GM18505 (cell line): ENCODE measurements around the gene FASTK.

Experiments
- ATAC-seq: cut with Tn5 transposase; IDR thresholded peaks from one replicate; pipeline ENCODE4 v1.9.1; 2021; ENCODE audit not compliant: unreplicated experiment
- POLR2A ChIP-seq: IDR thresholded peaks from 4 replicates; pipeline ENCODE4 v1.6.1; 2011; ENCODE audit warnings: borderline replicate concordance; ENCODE audit not compliant: insufficient read depth, insufficient read length; ENCODE audit errors: extremely low read depth

The FASTK gene

DNA sequence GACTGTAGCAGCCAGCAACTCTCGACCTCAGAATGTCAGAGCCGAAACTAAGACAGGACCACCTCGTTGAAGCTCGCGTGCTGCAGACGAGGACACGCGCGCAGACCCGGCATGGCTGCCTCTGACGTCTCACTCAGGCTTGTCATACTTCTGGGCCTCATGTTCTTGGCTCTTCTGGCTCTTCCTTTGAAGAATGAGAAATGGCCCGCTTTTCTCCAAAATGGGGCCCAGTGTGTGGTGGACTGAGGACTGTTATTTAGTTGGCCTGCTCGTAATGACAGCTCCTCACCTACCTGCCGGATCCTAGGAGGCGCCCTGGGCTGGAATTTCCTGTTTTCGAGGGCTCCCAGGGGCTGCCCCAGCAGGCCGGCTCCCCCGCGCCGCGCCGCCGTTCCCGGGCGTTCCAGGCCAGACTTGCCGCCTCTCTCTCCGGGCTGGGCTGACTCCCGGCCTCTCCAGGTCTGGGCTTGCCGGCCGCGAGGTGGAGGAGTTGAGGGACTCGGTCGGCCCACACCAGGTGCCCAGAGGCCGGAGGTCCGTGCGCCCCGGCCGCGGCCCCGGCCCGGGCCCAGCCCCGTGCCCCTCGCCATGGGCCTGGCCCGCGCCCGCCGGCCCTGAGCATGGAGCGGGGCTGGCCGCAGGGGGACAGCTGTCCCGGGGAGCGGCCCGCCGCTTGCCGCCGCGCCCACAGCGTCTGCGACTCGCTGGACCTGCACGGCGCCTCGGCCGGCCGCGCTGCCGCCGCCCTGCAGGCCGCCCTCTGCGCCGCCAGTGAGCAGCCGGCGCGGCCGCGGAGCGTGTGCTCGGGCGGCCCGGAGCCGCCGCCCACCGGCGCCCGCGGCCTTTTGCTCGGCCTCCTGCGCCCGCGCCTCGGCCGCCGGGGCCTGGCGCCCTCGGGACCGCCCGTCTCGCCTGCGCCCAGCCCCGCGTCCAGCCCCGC lies 33.8 kb upstream of the FASTK start:
- TF ChIP-seq POLR2A = no peak
- no peak for ATAC-seq

- no peak for ATAC-seq
- TF ChIP-seq POLR2A = no peak
These were observed 32.9 kb upstream of the FASTK start for GRCh38 chr7:151113344-151114150.

DNA sequence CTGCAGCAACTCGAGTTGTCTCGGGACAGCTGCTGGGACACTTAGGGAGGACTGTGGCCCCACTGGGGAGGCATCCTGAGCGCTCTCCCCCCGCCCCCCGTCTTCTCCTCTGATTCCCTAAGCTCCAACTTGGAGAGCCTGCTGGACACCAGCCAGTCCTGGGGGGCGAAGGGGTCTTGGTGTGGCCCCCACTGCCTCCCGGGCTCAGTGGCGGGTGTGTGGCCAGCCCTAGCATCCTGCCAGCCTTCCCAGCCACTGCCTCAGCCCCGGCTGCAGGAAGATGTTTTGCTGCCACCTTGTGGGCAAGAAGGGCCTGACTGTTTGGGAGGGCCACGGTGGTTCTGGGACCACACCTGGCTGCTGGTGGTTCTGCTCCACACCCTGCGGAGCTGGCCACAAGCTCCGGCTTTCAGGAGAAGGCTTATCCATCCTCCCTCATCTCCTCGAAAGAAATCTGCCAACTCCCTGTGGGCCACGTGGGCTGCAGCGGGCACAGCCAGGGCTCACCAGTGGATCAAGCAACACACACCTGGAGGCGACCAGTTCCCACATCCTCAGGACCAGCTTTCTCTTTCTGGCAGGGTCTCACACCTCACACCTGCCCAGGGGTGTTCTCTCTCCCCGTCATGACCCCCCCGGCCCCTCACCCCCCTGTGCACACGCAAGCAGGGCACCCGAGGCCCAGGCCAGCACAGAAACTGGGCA lies 30.5 kb upstream of the FASTK start:
- no peak for TF ChIP-seq POLR2A
- ATAC-seq = no peak

DNA sequence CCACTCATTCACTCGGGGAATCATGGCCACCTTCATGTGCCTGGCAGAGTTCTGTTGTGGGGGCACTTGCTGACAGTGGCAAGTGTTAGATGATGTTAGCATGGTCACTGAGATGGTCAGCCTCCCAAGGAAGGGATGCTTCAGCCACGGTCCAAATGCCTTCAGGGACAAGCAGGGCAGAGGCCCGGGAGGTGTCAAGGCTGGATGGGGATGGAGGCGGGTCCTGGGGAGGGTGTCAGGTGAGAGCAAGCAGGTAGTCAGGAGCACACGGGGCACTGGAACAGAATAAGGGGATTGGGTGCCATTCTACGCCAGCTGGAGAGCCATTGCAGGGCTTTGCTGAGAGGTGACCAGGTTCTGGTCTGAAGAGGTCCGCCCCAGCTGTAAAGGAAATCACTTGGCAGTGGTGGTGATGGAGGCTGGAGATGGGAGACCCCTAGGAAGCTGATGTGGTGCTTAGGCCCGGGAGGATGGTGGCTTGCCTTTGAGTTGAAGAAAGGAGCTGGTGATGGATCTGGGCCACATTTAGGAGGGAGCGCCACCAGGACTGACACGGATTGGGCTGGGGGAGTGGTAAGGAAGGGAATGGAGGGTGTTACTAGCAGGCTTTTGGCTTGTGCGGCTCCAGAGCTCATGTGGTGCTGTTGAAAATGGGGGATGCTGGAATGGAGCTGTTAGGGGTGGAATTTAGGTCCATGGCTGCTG lies 29.8 kb upstream of the FASTK start:
- ATAC-seq = no peak
- no peak for TF ChIP-seq POLR2A

DNA sequence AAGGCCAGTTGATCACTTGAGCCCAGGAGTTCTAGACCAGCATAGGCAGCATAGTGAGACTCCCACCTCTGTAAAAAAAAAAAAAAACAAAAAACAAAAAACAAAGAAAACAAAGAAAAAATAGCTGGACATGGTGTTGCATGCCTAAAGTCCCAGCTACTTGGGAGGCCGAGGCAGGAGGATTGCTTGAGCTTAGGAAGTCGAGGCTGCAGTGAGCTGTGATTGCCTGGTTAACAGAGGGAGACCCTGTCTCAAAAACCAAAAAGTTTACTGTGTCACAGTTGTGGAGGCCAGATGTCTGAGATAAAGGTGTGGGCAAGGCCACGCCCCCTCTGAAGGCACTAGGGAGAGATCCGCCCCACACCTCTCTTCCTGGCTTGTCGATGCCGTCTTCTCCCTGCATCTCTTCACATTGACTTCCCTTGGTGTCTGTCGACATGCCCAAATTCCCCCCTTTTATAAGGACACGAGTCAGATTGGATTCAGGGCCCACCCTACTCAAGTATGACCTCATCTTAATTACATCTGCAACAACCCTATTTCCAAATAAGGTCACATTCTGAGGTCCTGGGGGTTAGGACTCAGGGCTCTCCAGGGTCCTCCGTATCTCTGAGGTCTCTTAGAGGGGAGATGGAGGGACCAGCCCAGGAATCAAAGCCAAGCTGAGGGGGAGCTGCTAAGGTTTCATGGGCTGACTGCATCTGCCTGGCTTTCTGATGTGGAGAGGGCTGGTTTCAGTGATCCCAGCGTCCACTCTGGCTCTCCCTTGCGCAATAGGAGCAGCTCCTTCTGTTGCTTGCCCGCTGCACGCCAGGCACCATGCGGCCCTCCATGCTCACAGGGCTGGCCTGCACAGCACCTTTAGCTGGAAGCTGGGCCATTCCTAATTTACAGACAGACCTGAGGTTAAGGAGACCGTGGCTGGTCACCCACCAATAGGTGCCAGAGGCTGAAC lies 28.8 kb upstream of the FASTK start:
- TF ChIP-seq POLR2A = no peak
- no peak for ATAC-seq

GRCh38 chr7:151107882-151108281 lies 27.3 kb upstream of the FASTK start:
- TF ChIP-seq POLR2A = no peak
- no peak for ATAC-seq

DNA sequence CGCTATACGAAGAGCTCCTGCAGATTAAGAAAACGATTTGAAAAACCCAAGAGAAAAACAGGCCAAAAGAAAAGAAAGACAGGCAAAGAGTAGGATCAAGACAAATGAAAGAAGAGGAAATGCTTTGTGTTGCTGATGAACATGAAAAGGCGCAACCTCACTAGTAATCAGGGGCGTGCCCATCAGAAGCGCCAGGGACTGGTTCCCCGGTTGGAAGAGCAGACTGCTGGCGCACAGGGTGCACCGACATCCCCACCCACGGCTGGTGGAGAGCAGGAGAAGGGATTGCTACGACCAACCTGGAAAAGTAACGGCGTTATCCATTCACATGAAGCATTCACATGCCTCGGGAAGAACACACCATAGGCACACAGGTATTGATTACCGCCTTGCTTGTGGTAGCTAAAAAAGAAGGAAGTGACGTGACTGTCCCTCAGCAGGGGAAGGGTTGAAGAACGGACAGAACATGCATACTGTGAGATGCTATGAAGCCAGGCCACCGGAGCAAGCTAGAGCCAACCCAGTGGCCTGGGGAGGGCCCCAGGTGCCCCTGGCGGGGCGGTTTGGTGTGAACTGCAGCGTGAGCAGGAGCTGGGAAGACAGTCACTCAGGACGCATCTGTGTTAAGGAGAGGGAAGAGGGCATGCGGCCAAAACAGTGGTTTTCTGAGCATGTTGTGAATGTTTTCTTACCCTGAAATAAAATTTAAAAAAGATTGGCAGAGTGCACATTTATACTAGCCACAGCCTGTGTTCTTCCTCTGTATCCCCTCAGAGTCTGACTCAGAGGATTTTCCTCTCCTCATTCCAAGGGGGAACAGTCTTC lies 24.0 kb upstream of the FASTK start:
- TF ChIP-seq POLR2A = no peak
- ATAC-seq = no peak

GRCh38 chr7:151103973-151104372 lies 23.4 kb upstream of the FASTK start:
- no peak for ATAC-seq
- TF ChIP-seq POLR2A = no peak

DNA sequence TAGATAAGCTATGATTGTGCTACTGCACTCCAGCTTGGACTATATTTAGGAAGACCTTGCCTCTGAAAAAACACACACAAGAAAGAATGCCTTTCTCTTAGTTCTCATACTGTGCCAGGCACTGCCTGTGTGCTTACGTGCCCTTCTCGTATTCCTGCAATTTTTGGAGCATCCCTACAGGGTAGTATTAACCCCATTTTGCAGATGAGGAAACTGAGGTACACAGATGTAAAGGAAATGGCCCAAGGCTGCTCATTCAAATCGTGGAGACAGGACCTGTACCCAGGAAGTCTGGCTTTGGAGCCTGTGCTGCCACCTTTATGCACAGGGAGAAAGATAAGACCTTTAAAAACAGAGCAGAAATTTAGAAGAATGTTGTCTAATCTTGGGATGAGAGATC lies 22.4 kb upstream of the FASTK start:
- TF ChIP-seq POLR2A = no peak
- no peak for ATAC-seq

GRCh38 chr7:151101621-151102396 lies 21.2 kb upstream of the FASTK start:
- no peak for ATAC-seq
- TF ChIP-seq POLR2A = no peak

- no peak for TF ChIP-seq POLR2A
- no peak for ATAC-seq
These were observed 20.3 kb upstream of the FASTK start for GRCh38 chr7:151100921-151101320.
